SK-N-SH (cell line): ENCODE measurements around the gene NOP56.

ENCODE experiments used
- CTCF ChIP-seq: fragments of 200-600 bp; sonication (generic); IDR thresholded peaks from 2 replicates; pipeline ENCODE4 v1.6.1; 2017; ENCODE audit warnings: antibody characterized with exemption, mild to moderate bottlenecking, moderate library complexity
- EZH2phosphoT487 ChIP-seq: fragments of 200-600 bp; sonication (generic); IDR thresholded peaks from 2 replicates; pipeline ENCODE4 v1.6.1; 2017; ENCODE audit warnings: low read depth, mixed run types, mild to moderate bottlenecking, antibody characterized with exemption, moderate library complexity, borderline replicate concordance
- IRF3 ChIP-seq: fragments of 150-350 bp; IDR thresholded peaks from 2 replicates; pipeline ENCODE4 v1.6.1; 2016; ENCODE audit warnings: mild to moderate bottlenecking, low read depth, low read length
- YY1 ChIP-seq: IDR thresholded peaks from 2 replicates; pipeline ENCODE4 v1.4.0; 2012; ENCODE audit warnings: low read depth, mild to moderate bottlenecking

DNA sequence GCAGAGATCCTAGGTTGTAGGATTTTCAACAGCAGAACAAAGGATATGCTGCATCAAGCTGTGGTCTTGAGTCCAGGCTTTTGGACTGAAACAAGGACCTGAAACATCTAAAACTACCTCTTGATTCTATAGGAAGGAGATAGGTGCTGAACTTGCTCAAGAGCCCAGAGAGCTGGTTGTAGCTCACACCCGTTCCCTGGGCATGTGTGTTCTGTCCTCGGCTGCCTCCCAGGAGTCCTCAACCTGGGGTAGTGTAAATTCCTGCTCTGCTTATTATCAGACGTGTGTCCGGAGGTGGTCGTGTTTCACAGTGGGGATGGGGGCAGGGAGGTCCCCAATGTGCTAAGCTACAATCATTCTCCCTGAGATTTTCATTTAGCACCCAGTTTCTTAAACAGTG is 4.8 kb downstream of the NOP56 start:
- TF ChIP-seq CTCF (no peak), YY1 (no peak), IRF3 (no peak), EZH2phosphoT487 (no peak)
